WTC11 (cell line): ENCODE measurements around the gene NDE1.

Experiments used
- GABPB1 ChIP-seq: sonication (generic); formaldehyde crosslinking; IDR thresholded peaks from 2 replicates; pipeline ENCODE4 v1.8.1; 2023; ENCODE audit warnings: mild to moderate bottlenecking, missing genetic modification reagents
- NFE2L1 ChIP-seq: sonication (generic); formaldehyde crosslinking; IDR thresholded peaks from 2 replicates; pipeline ENCODE4 v1.8.1; 2023; ENCODE audit warnings: missing genetic modification reagents
- RELA ChIP-seq: sonication (generic); formaldehyde crosslinking; IDR thresholded peaks from 2 replicates; pipeline ENCODE4 v1.8.1; 2022; ENCODE audit warnings: missing genetic modification reagents, mild to moderate bottlenecking, borderline replicate concordance
- SMAD3 ChIP-seq: sonication (generic); formaldehyde crosslinking; IDR thresholded peaks from 2 replicates; pipeline ENCODE4 v1.8.0; 2022; ENCODE audit warnings: missing genetic modification reagents, mild to moderate bottlenecking, borderline replicate concordance
- TCF7 ChIP-seq: sonication (generic); formaldehyde crosslinking; IDR thresholded peaks from 2 replicates; pipeline ENCODE4 v1.8.0; 2022; ENCODE audit warnings: mild to moderate bottlenecking, low read depth, missing genetic modification reagents, moderate library complexity
- ZNF232 ChIP-seq: sonication (generic); formaldehyde crosslinking; IDR thresholded peaks from 2 replicates; pipeline ENCODE4 v1.8.0; 2022; ENCODE audit warnings: mild to moderate bottlenecking, missing genetic modification reagents
- ZNF317 ChIP-seq: sonication (generic); formaldehyde crosslinking; IDR thresholded peaks from 2 replicates; pipeline ENCODE4 v1.8.1; 2023; ENCODE audit warnings: low read depth, mild to moderate bottlenecking, moderate library complexity, missing genetic modification reagents, borderline replicate concordance
- ZNF423 ChIP-seq: fragments of 250-450 bp; sonication (Bioruptor Pico); IDR thresholded peaks from 2 replicates; pipeline ENCODE4 v2.1.2; 2022; ENCODE audit warnings: mild to moderate bottlenecking, moderate library complexity
- TF ChIP-seq, protein P1 (sequence below): sonication (generic); formaldehyde crosslinking; IDR thresholded peaks from 2 replicates; pipeline ENCODE4 v1.8.0; 2022; ENCODE audit warnings: missing genetic modification reagents
- TF ChIP-seq, protein P2 (sequence below): sonication (generic); formaldehyde crosslinking; IDR thresholded peaks from 2 replicates; pipeline ENCODE4 v1.8.0; 2022; ENCODE audit warnings: mild to moderate bottlenecking, missing genetic modification reagents
- TF ChIP-seq, protein P3 (sequence below): fragments of 200-600 bp; IDR thresholded peaks from 2 replicates; pipeline ENCODE4 v1.8.0; 2022; ENCODE audit warnings: antibody characterized with exemption
- TF ChIP-seq, protein P4 (sequence below): fragments of 250-450 bp; sonication (Bioruptor Pico); IDR thresholded peaks from 2 replicates; pipeline ENCODE4 v2.1.2; 2022; ENCODE audit warnings: mild to moderate bottlenecking, moderate library complexity

DNA sequence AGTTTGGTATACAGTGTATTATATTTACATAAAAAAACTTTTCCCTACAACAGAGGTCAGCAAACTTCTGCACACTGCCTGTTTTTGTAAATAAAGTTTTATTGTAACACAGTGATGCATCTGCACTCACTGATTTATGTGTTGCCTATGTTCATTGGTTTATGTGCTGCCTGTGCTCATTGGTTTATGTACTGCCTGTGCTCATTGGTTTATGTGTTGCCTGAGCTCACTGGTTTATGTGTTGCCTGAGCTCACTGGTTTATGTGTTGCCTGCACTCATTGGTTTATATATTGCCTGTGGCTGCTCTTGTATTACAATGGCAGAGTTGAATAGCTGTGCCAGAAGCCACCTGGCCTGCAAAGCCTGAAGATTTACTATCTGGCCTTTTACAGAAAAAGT lies 125.2 kb downstream of the NDE1 start:
- TF ChIP-seq, protein P1, sequence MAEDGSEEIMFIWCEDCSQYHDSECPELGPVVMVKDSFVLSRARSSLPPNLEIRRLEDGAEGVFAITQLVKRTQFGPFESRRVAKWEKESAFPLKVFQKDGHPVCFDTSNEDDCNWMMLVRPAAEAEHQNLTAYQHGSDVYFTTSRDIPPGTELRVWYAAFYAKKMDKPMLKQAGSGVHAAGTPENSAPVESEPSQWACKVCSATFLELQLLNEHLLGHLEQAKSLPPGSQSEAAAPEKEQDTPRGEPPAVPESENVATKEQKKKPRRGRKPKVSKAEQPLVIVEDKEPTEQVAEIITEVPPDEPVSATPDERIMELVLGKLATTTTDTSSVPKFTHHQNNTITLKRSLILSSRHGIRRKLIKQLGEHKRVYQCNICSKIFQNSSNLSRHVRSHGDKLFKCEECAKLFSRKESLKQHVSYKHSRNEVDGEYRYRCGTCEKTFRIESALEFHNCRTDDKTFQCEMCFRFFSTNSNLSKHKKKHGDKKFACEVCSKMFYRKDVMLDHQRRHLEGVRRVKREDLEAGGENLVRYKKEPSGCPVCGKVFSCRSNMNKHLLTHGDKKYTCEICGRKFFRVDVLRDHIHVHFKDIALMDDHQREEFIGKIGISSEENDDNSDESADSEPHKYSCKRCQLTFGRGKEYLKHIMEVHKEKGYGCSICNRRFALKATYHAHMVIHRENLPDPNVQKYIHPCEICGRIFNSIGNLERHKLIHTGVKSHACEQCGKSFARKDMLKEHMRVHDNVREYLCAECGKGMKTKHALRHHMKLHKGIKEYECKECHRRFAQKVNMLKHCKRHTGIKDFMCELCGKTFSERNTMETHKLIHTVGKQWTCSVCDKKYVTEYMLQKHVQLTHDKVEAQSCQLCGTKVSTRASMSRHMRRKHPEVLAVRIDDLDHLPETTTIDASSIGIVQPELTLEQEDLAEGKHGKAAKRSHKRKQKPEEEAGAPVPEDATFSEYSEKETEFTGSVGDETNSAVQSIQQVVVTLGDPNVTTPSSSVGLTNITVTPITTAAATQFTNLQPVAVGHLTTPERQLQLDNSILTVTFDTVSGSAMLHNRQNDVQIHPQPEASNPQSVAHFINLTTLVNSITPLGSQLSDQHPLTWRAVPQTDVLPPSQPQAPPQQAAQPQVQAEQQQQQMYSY (CRISPR knock-in tag), result no peak
- TF ChIP-seq, protein P2, sequence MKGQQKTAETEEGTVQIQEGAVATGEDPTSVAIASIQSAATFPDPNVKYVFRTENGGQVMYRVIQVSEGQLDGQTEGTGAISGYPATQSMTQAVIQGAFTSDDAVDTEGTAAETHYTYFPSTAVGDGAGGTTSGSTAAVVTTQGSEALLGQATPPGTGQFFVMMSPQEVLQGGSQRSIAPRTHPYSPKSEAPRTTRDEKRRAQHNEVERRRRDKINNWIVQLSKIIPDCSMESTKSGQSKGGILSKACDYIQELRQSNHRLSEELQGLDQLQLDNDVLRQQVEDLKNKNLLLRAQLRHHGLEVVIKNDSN (CRISPR knock-in tag), result no peak
- TF ChIP-seq, protein P3, sequence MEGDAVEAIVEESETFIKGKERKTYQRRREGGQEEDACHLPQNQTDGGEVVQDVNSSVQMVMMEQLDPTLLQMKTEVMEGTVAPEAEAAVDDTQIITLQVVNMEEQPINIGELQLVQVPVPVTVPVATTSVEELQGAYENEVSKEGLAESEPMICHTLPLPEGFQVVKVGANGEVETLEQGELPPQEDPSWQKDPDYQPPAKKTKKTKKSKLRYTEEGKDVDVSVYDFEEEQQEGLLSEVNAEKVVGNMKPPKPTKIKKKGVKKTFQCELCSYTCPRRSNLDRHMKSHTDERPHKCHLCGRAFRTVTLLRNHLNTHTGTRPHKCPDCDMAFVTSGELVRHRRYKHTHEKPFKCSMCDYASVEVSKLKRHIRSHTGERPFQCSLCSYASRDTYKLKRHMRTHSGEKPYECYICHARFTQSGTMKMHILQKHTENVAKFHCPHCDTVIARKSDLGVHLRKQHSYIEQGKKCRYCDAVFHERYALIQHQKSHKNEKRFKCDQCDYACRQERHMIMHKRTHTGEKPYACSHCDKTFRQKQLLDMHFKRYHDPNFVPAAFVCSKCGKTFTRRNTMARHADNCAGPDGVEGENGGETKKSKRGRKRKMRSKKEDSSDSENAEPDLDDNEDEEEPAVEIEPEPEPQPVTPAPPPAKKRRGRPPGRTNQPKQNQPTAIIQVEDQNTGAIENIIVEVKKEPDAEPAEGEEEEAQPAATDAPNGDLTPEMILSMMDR, result no peak
- TF ChIP-seq RELA (CRISPR knock-in tag), result no peak
- no peak for TF ChIP-seq NFE2L1 (CRISPR knock-in tag)
- TF ChIP-seq ZNF423 (CRISPR knock-in tag), result no peak
- no peak for TF ChIP-seq SMAD3 (CRISPR knock-in tag)
- TF ChIP-seq, protein P4, sequence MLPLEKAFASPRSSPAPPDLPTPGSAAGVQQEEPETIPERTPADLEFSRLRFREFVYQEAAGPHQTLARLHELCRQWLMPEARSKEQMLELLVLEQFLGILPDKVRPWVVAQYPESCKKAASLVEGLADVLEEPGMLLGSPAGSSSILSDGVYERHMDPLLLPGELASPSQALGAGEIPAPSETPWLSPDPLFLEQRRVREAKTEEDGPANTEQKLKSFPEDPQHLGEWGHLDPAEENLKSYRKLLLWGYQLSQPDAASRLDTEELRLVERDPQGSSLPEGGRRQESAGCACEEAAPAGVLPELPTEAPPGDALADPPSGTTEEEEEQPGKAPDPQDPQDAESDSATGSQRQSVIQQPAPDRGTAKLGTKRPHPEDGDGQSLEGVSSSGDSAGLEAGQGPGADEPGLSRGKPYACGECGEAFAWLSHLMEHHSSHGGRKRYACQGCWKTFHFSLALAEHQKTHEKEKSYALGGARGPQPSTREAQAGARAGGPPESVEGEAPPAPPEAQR, result no peak
- no peak for TF ChIP-seq GABPB1
- TF ChIP-seq TCF7 (CRISPR knock-in tag), result no peak
- no peak for TF ChIP-seq ZNF317 (CRISPR knock-in tag)
- no peak for TF ChIP-seq ZNF232 (CRISPR knock-in tag)
